Endothelial cell of hepatic sinusoid (primary cell): Measurements from ENCODE around the gene LIPE.
"Not testable (repeated sequence)": the region's sequence is repeated elsewhere in the genome, so short reads cannot be mapped to it uniquely, and the experiment has no call there.

Experiments
- in situ Hi-C: cut with HindIII; loops from 2 replicates; pipeline ENCODE4 v1.10.0; 2017; ENCODE audit warnings: low sequenced_read_pairs

LIPE gene, protein sequence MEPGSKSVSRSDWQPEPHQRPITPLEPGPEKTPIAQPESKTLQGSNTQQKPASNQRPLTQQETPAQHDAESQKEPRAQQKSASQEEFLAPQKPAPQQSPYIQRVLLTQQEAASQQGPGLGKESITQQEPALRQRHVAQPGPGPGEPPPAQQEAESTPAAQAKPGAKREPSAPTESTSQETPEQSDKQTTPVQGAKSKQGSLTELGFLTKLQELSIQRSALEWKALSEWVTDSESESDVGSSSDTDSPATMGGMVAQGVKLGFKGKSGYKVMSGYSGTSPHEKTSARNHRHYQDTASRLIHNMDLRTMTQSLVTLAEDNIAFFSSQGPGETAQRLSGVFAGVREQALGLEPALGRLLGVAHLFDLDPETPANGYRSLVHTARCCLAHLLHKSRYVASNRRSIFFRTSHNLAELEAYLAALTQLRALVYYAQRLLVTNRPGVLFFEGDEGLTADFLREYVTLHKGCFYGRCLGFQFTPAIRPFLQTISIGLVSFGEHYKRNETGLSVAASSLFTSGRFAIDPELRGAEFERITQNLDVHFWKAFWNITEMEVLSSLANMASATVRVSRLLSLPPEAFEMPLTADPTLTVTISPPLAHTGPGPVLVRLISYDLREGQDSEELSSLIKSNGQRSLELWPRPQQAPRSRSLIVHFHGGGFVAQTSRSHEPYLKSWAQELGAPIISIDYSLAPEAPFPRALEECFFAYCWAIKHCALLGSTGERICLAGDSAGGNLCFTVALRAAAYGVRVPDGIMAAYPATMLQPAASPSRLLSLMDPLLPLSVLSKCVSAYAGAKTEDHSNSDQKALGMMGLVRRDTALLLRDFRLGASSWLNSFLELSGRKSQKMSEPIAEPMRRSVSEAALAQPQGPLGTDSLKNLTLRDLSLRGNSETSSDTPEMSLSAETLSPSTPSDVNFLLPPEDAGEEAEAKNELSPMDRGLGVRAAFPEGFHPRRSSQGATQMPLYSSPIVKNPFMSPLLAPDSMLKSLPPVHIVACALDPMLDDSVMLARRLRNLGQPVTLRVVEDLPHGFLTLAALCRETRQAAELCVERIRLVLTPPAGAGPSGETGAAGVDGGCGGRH

GRCh38 chr19:42427313-42427712, at the start of gene LIPE:
Gene LIPE (minus strand): TSS chr19:42427388. CDS start chr19:42427149, 239 bp downstream.
- in situ Hi-C loops = loop anchor here (25.0 kb wide), 1 partner anchor 290 kb away; the partner anchor contains the start of gene POU2F2

- in situ Hi-C loops = no loop called here
These were observed 48.2 kb upstream of the LIPE start for GRCh38 chr19:42475366-42475765.

- in situ Hi-C loops = no loop called here
These were observed 47.6 kb upstream of the LIPE start for GRCh38 chr19:42474743-42475142.

- in situ Hi-C loops = no loop called here
These were observed 46.5 kb upstream of the LIPE start for GRCh38 chr19:42473686-42474085.

DNA sequence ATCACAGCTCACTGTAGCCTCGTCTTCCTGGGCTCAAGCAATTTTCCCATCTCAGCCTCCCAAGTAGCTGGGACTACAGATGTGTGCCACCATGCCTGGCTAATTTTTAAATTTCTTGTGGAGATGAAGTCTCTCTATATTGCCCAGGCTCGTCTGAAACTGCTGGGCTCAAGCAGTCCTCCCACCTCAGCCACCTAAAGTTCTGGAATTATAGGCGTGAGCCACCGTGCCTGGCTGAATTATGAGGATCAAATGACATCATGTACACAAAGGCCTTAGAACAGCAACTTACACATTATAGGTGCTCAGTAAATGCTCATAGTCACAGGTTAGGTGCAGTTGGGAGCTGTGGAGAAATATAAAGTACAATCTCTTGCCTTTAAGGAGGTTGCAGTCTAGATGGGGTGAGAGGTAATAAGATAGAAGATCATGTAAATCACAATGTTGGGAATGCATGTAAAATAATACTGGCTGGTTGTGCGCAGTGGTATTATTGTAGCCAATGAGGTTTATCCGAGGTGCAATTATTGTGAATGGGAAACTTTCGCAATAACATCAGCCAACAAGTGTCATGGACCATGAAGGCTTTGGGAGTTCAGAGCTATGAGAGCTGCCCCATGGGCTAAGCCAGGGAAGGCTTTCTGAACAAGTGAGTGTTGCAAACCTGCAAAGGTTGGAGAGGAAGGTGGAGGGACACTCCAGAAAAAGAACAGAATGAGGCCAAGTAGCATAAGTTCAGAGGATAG, 45.4 kb upstream of the LIPE start:
- in situ Hi-C loops = no loop called here

DNA sequence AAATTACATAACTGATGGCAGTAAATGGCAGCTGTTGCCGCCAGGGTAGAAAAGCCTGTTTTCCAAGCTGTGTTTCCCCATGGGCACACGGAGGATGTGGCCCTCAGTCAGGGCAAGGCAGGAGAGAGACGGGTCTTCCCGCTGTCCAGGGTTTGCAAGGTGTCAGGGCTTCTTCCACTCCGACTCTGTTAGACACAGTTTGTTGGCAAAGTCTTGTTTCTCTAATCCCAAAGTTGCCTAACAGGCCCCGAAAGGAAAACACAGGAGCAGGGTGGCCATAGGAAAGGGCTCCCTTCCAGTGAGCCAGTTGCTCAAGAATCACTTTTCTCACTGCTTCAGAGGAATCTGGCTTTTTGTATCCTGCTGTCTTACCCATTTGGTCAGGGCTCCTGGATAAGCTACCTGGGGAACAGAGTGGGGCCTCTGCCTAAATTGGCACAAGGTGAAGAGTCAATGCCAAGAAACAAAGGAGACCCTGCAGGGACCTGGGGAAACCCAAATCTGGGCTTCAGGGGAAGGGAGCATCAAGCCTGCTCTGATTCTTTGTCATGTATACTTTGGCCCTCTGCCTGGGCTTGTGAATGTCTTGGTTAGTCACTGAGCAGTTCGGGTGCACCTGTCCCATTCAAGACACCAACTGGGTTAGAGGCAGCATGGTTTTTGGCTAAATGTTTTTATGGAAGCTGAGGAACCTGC, 44.5 kb upstream of the LIPE start:
- in situ Hi-C loops = no loop called here

DNA sequence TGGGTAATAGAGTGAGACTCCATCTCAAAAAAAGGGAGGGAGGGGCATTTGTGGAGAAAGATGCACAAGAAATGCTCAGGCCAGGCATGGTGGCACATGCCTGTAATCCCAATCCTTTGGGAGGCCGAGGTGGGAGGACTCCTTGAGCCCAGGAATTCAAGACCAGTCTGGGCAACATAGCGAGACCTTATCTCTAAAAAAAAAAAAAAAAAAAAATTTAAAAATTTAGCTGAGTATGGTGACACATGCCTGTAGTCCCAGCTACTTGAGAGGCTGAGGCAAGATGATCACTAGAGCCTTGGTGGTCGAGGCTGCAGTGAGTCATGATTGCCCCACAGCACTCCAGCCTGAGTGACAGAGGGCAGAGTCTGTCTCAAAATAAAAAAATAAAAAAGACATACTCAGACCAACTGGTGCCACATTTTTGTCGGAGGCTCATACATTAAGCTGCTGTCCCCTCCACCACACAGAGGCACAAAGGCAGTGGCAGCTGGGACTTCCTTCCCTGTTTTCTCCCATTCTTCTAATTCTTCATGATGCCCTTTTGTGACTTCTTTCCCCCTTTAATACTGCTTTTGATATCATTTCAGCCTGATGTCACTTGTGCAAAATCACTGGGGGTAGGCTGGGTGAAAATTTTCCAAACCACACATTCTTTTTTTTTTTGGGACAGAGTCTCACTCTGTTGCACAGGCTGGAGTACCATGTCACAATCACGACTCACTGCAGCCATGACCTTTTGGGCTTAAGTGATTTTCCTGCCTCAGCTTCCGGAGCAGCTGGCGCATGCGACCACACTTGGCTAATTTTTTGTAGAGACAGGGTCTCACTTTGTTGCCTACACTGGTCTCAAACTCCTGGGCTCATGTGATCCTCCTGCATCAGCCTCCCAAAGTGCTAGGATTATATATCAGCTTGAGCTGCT, 42.4 kb upstream of the LIPE start:
- in situ Hi-C loops = no loop called here

- in situ Hi-C loops = no loop called here
These were observed 41.1 kb upstream of the LIPE start for GRCh38 chr19:42468273-42468796.

GRCh38 chr19:42467183-42467760, 40.1 kb upstream of the LIPE start:
- in situ Hi-C loops = no loop called here

DNA sequence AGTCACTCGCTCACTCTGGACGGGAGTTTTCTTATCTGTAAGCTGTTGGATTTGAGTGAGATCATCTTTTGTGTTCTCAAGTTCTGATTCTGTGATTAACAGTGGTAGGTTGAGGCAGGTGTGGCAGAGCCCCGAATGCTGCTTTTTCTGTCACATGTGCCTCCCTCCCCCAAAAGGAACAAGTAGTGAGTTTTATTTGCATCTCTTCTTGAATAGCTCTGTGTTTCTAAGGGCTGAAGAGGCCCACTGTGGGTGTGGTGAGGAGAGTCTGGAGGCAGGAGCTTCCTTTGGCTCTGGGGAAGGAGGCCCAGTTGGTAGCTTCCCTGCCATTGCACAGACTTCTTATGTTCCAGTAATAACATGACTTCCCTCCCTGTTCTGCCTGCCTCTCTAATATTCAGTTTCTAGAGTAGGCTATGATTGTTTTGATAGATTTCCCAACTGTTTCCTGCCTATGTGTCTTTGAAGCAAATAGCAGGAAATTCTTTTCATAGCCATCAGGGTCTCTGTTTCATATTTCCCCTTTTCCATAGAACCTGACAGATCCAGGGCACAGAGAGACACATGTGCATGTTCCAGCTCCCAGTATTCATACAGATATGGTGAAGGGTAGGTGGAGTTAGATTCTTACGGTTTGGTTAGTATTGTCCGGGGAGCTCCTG, 39.5 kb upstream of the LIPE start:
- in situ Hi-C loops = no loop called here

- in situ Hi-C loops = no loop called here
These were observed 38.7 kb upstream of the LIPE start for GRCh38 chr19:42465827-42466280.

DNA sequence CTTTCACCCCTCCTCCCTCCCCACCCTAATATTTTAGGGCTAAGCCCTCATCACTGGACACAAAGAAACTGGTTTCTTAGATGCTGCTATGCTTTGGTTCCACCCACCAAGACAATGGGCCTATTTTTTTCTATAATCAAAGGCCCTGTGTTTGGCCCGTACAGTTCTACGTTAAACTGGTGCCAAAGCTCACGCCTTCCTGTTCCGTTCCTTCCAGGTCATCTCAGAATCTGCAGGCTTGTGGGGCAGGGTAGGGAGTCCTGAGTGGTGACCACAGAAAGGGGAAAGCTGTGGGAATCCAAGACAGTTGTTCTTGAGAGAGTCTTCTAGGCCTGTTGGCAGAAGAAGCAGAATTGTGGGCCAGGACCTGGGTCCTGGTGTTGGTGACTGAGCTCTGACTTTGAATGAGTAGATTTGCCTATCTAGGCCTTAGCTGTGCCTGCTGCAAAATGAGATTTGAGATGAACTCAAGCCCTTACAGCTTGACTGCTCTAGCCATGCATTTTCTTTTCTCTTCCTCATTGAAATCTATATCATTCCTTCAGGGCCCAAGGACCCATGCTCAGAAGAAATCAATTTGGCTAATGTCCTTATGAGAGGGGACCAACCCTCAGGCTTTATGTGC, 34.6 kb upstream of the LIPE start:
- in situ Hi-C loops = no loop called here

GRCh38 chr19:42461231-42461630, 34.0 kb upstream of the LIPE start:
- in situ Hi-C loops = not testable (repeated sequence)

DNA sequence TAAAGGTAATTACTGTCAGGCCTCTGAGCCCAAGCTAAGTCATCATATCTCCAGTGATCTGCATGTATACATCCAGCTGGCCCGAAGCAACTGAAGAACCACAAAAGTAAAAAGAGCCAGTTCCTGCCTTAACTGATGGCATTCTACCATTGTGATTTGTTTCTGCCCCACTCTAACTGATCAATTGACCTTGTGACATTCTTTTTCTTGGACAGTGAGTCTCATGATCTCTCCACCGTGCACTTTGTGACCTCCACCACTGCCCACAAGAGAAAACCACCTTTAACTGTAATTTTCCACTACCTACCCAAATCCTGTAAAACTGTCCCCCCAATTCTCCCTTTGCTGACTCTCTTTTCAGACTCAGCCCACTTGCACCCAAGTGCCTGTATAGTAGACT, 32.7 kb upstream of the LIPE start:
- in situ Hi-C loops = no loop called here

DNA sequence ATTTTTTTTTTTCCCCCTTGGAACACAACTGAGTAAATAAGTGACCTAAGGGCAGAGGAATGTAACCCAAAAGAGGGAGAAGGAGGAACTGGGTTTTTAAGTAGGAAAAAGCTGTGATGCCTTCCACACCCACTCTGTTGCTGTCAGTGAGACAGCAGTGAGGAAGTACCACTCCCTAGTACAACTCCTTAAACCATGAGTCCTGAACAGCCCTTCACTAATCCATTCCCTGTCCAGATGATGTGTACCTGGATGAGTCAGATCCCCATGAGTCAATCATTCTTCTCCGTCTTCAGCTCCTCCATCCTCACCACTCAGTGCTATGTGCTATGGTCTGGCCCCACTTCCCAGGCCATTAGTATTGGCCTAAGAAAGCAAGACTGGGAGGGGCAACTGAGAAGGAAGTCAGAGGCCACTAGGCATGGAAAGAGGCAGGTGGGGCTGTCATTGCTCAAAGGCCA, 28.5 kb upstream of the LIPE start:
- in situ Hi-C loops = no loop called here

DNA sequence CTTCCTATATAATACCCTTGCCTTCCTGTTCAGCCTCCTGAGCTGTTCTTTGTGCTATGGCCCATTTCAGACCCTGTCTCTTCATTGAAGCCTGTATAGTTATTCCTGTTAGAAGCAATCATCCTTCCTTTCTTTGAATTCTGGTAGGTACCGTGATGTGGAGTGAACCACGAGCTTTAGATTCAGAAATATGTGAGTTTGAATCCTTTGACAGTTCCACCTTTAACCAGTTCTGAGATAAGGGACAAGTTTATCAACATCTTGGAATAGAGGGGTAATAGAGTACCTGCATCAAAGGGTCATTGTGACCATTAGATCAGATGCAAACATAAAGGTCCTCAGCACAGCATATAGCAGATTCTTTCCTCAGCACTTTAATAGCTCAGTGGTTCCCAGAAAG, 27.9 kb upstream of the LIPE start:
- in situ Hi-C loops = no loop called here

DNA sequence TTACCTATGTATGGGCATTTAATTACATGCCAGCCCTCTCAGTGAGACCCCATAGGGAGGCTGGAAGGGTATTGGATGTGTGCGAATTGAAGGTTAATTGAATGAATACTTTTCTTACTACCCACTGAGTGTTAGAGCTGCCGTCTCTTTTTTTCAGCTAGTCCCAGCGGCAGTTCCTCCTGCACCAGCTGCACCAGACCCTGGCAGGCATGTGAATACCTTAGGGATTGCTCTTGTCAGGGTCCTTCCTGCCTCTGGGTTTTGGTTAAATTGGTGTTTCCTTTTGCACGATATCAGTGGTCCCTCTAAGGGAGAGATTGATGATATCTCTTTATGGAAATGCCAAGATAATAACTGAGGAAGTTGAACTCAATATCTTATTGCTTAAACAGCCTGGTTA, 25.4 kb upstream of the LIPE start:
- in situ Hi-C loops = no loop called here
